ENCODE data around the gene LSM12. TPM values are rescaled to one million over a fixed set of nuclear protein-coding genes. Genes with fewer than 3 reads are reported as not detected.
A peak's percentile ranks its signal among the peaks of the same experiment; 100 is the strongest.

Gene LSM12
- total RNA-seq, 1 experiment from 2014 or later = 128 TPM

DNA sequence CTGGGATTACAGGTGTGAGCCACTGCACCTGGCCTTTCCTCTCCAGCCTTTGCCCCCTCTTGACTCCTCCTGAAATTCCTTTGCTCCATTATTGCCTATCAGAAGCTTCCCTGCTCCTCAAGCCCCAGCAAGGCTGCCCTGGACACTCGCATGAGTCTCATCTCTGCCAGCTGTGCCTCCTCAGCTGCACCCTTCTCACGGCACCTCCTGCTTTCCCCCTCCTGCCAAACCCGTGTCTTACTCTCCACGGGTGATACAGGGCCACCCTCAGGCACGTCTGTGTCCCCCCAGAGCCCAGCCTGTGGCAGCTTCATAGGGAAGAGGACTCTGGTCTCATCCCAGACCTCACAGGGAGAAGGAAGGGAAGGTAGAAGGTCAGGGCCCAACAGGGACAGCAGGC, 19.4 kb upstream of the LSM12 start:
- Histone ChIP-seq H3K23ac (ENCODE audit: insufficient read length, low read depth, low read length) (no peak overlapping the region), H4K20me1 (ENCODE audit: control insufficient read depth, insufficient read depth, insufficient read length) (no peaks in the 10 kb centered on the region), H2AFZ (ENCODE audit: low read length) (no peak overlapping the region), H2AK5ac (ENCODE audit: insufficient read length, low read length) (no peak overlapping the region), H4K5ac (ENCODE audit: insufficient read length, low read depth, low read length) (no peak overlapping the region), H2BK12ac (ENCODE audit: insufficient read length, low read depth, low read length) (no peak overlapping the region), H3K9me3 (ENCODE audit: control insufficient read depth, low read depth, low read length) (no peaks in the 10 kb centered on the region), H3K4ac (ENCODE audit: low read depth, low read length) (no peak overlapping the region), H3K27me3 (ENCODE audit: insufficient read depth, low read length) (no peaks in the 10 kb centered on the region), H3K18ac (ENCODE audit: insufficient read length, low read depth, low read length) (no peak overlapping the region), H3K27ac (ENCODE audit: insufficient read length, low read depth, low read length) (no peak overlapping the region), H3K23me2 (ENCODE audit: insufficient read length, low read depth, low read length, poor library complexity, severe bottlenecking) (peaks cover 6% of the 10 kb centered on the region), H4K91ac (ENCODE audit: insufficient read length, low read depth, low read length) (no peak overlapping the region), H2BK5ac (ENCODE audit: insufficient read length, low read length) (no peak overlapping the region), H4K8ac (replicated peaks; ENCODE audit: insufficient read length, low read depth, low read length) (no peak overlapping the region), H3T11ph (ENCODE audit: low read length) (no peak overlapping the region), H3K4me1 (ENCODE audit: insufficient read depth, low read length) (no peaks in the 10 kb centered on the region), H3K79me1 (ENCODE audit: insufficient read depth, low read depth, low read length, poor library complexity, severe bottlenecking) (no peaks in the 10 kb centered on the region), H3K56ac (ENCODE audit: insufficient read length, low read depth, low read length) (no peak overlapping the region), H2BK120ac (ENCODE audit: low read depth, low read length, poor library complexity, severe bottlenecking) (no peak overlapping the region), H2BK20ac (ENCODE audit: low read depth, low read length, poor library complexity, severe bottlenecking) (no peak overlapping the region), H2BK15ac (ENCODE audit: low read depth, low read length) (0 out of 2 replicates have a peak overlapping the region, but pooled peaks have one; percentile 9), H3K79me2 (ENCODE audit: insufficient read depth, low read length) (no peaks in the 10 kb centered on the region), H3K4me2 (ENCODE audit: insufficient read depth, insufficient read length, low read length) (no peak overlapping the region), H3K14ac (ENCODE audit: insufficient read depth, low read length) (peak overlapping the region; percentile 41; the same call in 1 of the 2 replicates), H3K9ac (ENCODE audit: extremely low read depth, insufficient read length, low read length) (no peak overlapping the region)
- TF ChIP-seq, protein P1, sequence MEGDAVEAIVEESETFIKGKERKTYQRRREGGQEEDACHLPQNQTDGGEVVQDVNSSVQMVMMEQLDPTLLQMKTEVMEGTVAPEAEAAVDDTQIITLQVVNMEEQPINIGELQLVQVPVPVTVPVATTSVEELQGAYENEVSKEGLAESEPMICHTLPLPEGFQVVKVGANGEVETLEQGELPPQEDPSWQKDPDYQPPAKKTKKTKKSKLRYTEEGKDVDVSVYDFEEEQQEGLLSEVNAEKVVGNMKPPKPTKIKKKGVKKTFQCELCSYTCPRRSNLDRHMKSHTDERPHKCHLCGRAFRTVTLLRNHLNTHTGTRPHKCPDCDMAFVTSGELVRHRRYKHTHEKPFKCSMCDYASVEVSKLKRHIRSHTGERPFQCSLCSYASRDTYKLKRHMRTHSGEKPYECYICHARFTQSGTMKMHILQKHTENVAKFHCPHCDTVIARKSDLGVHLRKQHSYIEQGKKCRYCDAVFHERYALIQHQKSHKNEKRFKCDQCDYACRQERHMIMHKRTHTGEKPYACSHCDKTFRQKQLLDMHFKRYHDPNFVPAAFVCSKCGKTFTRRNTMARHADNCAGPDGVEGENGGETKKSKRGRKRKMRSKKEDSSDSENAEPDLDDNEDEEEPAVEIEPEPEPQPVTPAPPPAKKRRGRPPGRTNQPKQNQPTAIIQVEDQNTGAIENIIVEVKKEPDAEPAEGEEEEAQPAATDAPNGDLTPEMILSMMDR (conservative IDR thresholded peaks at IDR 0.05) = no peak
- Mint-ChIP-seq H3K4me3 (0 out of 5 replicates have a peak overlapping the region, but pooled peaks of 1 of the 2 experiments have one; percentile 18), H3K27me3 (ENCODE audit: low read depth) (peaks cover 1% of the 10 kb centered on the region; the same call in 1 of the 2 replicates), H3K4me1 (peaks cover 39 to 43% of the 10 kb centered on the region in 2 experiments), H3K9me3 (no peaks in the 10 kb centered on the region), H3K36me3 (ENCODE audit: insufficient read depth in 1 of 3, low read depth in 3 of 3) (peaks cover 27 to 47% (median 47%) of the 10 kb centered on the region in 3 experiments; a peak in 6 of 7 replicates), H3K27ac (peak overlapping the region; percentile 75 to 93 (median 88); a peak in 6 of 7 replicates)
- WGBS (ENCODE audit: extremely low coverage, insufficient read length, low lambda C conversion rate) = no CpG with 5 or more reads among the region's 5 CpGs
- no peak for DNase-seq

Measured in H9 (cell line).